ENCODE results near the gene DIDO1. TPM values are rescaled to one million over a fixed set of nuclear protein-coding genes. Genes with fewer than 3 reads are reported as not detected.

Gene DIDO1
- total RNA-seq, 4 donors from 2014 or later = 49.5 to 75.8 (median 66.5) TPM

- no peak overlapping the region for H3K4me3 ChIP-seq
- H3K9me3 ChIP-seq = no peaks in the 10 kb centered on the region
- ATAC-seq = no peak
- no peaks in the 10 kb centered on the region for H3K27me3 ChIP-seq
- H3K27ac ChIP-seq = no peak overlapping the region
- WGBS, 2 donors (ENCODE audit: low coverage in 1 of 2) = 67% methylated on average over 1 of the region's 10 CpGs; no CpG with 5 or more reads in 1 of the 2 donors
- TF ChIP-seq CTCF (IDR thresholded peaks at IDR 0.05) = no peak
- TF ChIP-seq EP300 (IDR thresholded peaks at IDR 0.05) = no peak
- no peak for TF ChIP-seq POLR2AphosphoS5 (IDR thresholded peaks at IDR 0.05)
- no peak for TF ChIP-seq POLR2A (IDR thresholded peaks at IDR 0.05)
- peaks cover 0 to 38% of the 10 kb centered on the region in 2 donors for H3K36me3 ChIP-seq
- peaks cover under 1 to 14% (median 12%) of the 10 kb centered on the region in 3 donors for H3K4me1 ChIP-seq
These were observed 32.2 kb upstream of the DIDO1 start for GRCh38 chr20:62958388-62959100.

- Histone ChIP-seq H3K4me1 (peaks cover 5 to 25% (median 24%) of the 10 kb centered on the region in 3 donors), H3K27me3 (no peaks in the 10 kb centered on the region), H3K27ac (no peak overlapping the region), H3K9me3 (no peaks in the 10 kb centered on the region), H3K4me3 (no peak overlapping the region), H3K36me3 (peaks cover 0 to 27% of the 10 kb centered on the region in 2 donors)
- TF ChIP-seq POLR2A (IDR thresholded peaks at IDR 0.05) (no peak), EP300 (IDR thresholded peaks at IDR 0.05) (no peak), CTCF (IDR thresholded peaks at IDR 0.05) (no peak), POLR2AphosphoS5 (IDR thresholded peaks at IDR 0.05) (no peak)
- 87 to 92% methylated on average over 8 to 13 of the region's 36 CpGs for WGBS, 2 donors (ENCODE audit: low coverage in 1 of 2)
- ATAC-seq = no peak
These were observed 31.1 kb upstream of the DIDO1 start for GRCh38 chr20:62957136-62958117.

- H3K27me3 ChIP-seq = no peaks in the 10 kb centered on the region
- TF ChIP-seq POLR2A (IDR thresholded peaks at IDR 0.05) (no peak), CTCF (IDR thresholded peaks at IDR 0.05) (no peak), EP300 (IDR thresholded peaks at IDR 0.05) (no peak), POLR2AphosphoS5 (IDR thresholded peaks at IDR 0.05) (no peak)
- WGBS, 2 donors (ENCODE audit: low coverage in 1 of 2) = 80% methylated on average over 1 of the region's 25 CpGs; no CpG with 5 or more reads in 1 of the 2 donors
- H3K9me3 ChIP-seq = no peaks in the 10 kb centered on the region
- no peak for ATAC-seq
- H3K27ac ChIP-seq = no peak overlapping the region
- H3K36me3 ChIP-seq = peaks cover 0 to 18% of the 10 kb centered on the region in 2 donors
- H3K4me1 ChIP-seq = peaks cover 5 to 33% (median 29%) of the 10 kb centered on the region in 3 donors
- H3K4me3 ChIP-seq = no peak overlapping the region
These were observed 30.3 kb upstream of the DIDO1 start for GRCh38 chr20:62956387-62957135.

GRCh38 chr20:62955519-62956386 is 29.4 kb upstream of the DIDO1 start:
- ATAC-seq = no peak
- TF ChIP-seq POLR2AphosphoS5 (IDR thresholded peaks at IDR 0.05) = no peak
- no peak for TF ChIP-seq CTCF (IDR thresholded peaks at IDR 0.05)
- TF ChIP-seq EP300 (IDR thresholded peaks at IDR 0.05) = no peak
- TF ChIP-seq POLR2A (IDR thresholded peaks at IDR 0.05) = no peak
- Histone ChIP-seq H3K27me3 (no peaks in the 10 kb centered on the region), H3K4me1 (peaks cover 5 to 33% (median 29%) of the 10 kb centered on the region in 3 donors), H3K4me3 (no peak overlapping the region), H3K9me3 (no peaks in the 10 kb centered on the region), H3K36me3 (peaks cover 0 to 21% of the 10 kb centered on the region in 2 donors), H3K27ac (no peak overlapping the region)
- 87% methylated on average over 3 of the region's 23 CpGs; no CpG with 5 or more reads in 1 of the 2 donors for WGBS, 2 donors (ENCODE audit: low coverage in 1 of 2)
